Mammary epithelial cell (primary cell): Measurements from ENCODE around the gene DDAH1.

ENCODE experiments used
- EZH2 ChIP-seq: IDR thresholded peaks from 2 replicates; pipeline ENCODE4 v1.6.1; 2012; ENCODE audit warnings: low read length, inconsistent platforms, borderline replicate concordance
- TF ChIP-seq, protein P1 (sequence below), 2 donors: IDR thresholded peaks in 1 of 2; conservative IDR thresholded peaks in 1 of 2; 2 replicates each; pipeline ENCODE4 v1.5.1; 2011 to 2012; ENCODE audit warnings: inconsistent platforms in 2 of 2, low read length in 2 of 2, mild to moderate bottlenecking in 2 of 2, control low read depth in 1 of 2, low read depth in 1 of 2; ENCODE audit not compliant: insufficient read depth in 1 of 2; ENCODE audit errors: extremely low read depth in 1 of 2

DNA sequence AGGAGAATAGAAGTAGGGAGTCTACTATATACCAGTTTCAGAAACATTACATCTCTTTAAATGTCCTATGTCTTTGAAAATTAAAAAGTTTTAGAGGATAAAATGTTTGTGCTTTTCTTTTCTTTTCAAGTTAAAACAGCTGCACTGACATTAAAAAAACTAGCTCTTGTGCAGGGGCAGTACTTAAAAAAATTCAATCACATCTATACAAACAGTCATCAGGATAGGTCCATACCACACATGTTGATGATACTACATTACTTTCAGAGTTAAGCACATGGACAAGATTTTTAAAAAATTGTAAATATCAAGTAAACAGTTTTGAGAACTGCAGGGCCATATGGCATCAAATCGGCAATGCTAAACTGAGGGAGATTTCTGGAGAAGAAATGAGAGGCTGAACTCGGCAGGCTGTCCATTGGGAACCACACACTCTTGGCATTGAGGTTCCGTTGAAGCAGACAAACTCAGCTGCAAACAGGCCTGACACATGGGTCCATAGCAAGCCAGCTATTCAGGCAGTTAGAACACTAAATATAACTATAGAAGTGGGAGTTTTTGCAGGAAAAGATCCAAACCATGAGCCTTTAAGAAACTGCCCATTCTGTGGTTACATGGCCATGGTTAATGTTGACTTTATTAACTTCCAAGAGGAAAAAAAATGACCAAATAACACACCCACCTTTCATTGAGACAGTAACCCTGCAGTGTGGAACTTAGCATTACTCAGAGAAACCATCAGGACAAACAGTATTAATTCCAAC is 104.0 kb downstream of the DDAH1 start:
- TF ChIP-seq, protein P1, sequence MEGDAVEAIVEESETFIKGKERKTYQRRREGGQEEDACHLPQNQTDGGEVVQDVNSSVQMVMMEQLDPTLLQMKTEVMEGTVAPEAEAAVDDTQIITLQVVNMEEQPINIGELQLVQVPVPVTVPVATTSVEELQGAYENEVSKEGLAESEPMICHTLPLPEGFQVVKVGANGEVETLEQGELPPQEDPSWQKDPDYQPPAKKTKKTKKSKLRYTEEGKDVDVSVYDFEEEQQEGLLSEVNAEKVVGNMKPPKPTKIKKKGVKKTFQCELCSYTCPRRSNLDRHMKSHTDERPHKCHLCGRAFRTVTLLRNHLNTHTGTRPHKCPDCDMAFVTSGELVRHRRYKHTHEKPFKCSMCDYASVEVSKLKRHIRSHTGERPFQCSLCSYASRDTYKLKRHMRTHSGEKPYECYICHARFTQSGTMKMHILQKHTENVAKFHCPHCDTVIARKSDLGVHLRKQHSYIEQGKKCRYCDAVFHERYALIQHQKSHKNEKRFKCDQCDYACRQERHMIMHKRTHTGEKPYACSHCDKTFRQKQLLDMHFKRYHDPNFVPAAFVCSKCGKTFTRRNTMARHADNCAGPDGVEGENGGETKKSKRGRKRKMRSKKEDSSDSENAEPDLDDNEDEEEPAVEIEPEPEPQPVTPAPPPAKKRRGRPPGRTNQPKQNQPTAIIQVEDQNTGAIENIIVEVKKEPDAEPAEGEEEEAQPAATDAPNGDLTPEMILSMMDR (conservative IDR thresholded peaks at IDR 0.05 in 1 of 2, IDR thresholded peaks at IDR 0.05 in 1 of 2; ENCODE audit: extremely low read depth in 1 of 2, insufficient read depth in 1 of 2, low read depth in 1 of 2, low read length in 2 of 2): no peak
- TF ChIP-seq EZH2: no peak
